Activated CD4-positive, alpha-beta T cell treated with anti-CD3 and anti-CD28 coated beads, Interleukin-2, amount 10 ng/mL, durations not matched to agents 7 days and 5 days (primary cell): ENCODE measurements around the gene TMEM129. TPM values are rescaled to one million over a fixed set of nuclear protein-coding genes. Genes with fewer than 3 reads are reported as not detected.

Source experiments
- CTCF ChIA-PET: fragments of 350-600 bp; sonication (Branson Sonifier 250); formaldehyde crosslinking; loops from one replicate; lab custom pipeline; 2021; ENCODE audit warnings: antibody characterized with exemption; lab: Charles Lee
- POLR2A ChIA-PET: fragments of 350-600 bp; sonication (Branson Sonifier 250); formaldehyde crosslinking; loops from one replicate; lab custom pipeline; 2021; ENCODE audit warnings: antibody characterized with exemption; lab: Charles Lee
- DNase-seq: peaks from one replicate; pipeline ENCODE4 v3.0.0-alpha.2; 2020
- H3K27ac Mint-ChIP-seq: one replicate; pipeline ENCODE4 v1.8.0; 2021; ENCODE audit warnings: mild to moderate bottlenecking, moderate library complexity, mixed read lengths
- H3K27me3 Mint-ChIP-seq: one replicate; pipeline ENCODE4 v1.8.0; 2021; ENCODE audit warnings: mixed read lengths
- H3K36me3 Mint-ChIP-seq: one replicate; pipeline ENCODE4 v1.8.0; 2021; ENCODE audit warnings: low read depth, mixed read lengths
- H3K4me1 Mint-ChIP-seq: one replicate; pipeline ENCODE4 v1.8.0; 2021; ENCODE audit warnings: mixed read lengths
- H3K4me3 Mint-ChIP-seq: one replicate; pipeline ENCODE4 v1.8.0; 2021; ENCODE audit warnings: mild to moderate bottlenecking, moderate library complexity, mixed read lengths
- H3K9me3 Mint-ChIP-seq: one replicate; pipeline ENCODE4 v1.8.0; 2021; ENCODE audit warnings: mixed read lengths
- total RNA-seq, 2 experiments: library from RNA; stranded (reverse); gene quantifications; one replicate each; pipeline ENCODE4 v1.2.3, GENCODE V29; 2021

TMEM129 gene
- total RNA-seq, 2 experiments from 2014 or later, result 20.9 to 22.3 TPM

GRCh38 chr4:1735215-1735614 is 14.1 kb upstream of the TMEM129 start:
- no peak for DNase-seq
- CTCF ChIA-PET, result no interaction called here
- H3K27ac Mint-ChIP-seq, result no peak overlapping the region
- H3K4me1 Mint-ChIP-seq, result peaks cover 5% of the 10 kb centered on the region
- H3K4me3 Mint-ChIP-seq, result no peak overlapping the region
- POLR2A ChIA-PET, result no interaction called here
- no peaks in the 10 kb centered on the region for H3K27me3 Mint-ChIP-seq
- H3K9me3 Mint-ChIP-seq, result peaks cover 2% of the 10 kb centered on the region
- H3K36me3 Mint-ChIP-seq, result peaks cover 84% of the 10 kb centered on the region

GRCh38 chr4:1732911-1733310 is 11.8 kb upstream of the TMEM129 start:
- H3K9me3 Mint-ChIP-seq, result no peaks in the 10 kb centered on the region
- no peak overlapping the region for H3K4me3 Mint-ChIP-seq
- H3K4me1 Mint-ChIP-seq, result peaks cover 22% of the 10 kb centered on the region
- ChIA-PET CTCF (interaction anchor here (0.6 to 2.4 kb wide), 3 partner anchors 39 to 440 kb away, joined by 3 to 6 read pairs (median 4); no protein-coding TSS in a partner anchor), POLR2A (no interaction called here)
- peaks cover 84% of the 10 kb centered on the region for H3K36me3 Mint-ChIP-seq
- no peaks in the 10 kb centered on the region for H3K27me3 Mint-ChIP-seq
- no peak for DNase-seq
- no peak overlapping the region for H3K27ac Mint-ChIP-seq

- Mint-ChIP-seq H3K9me3 (no peaks in the 10 kb centered on the region), H3K27me3 (no peaks in the 10 kb centered on the region), H3K27ac (peak overlapping the region; percentile 2), H3K36me3 (peaks cover 84% of the 10 kb centered on the region), H3K4me3 (no peak overlapping the region), H3K4me1 (peaks cover 39% of the 10 kb centered on the region)
- ChIA-PET POLR2A (interaction anchor here (0.5 kb wide), 1 partner anchor 38 kb away, joined by 3 read pairs; no protein-coding TSS in a partner anchor), CTCF (interaction anchor here (1.5 to 9.1 kb wide), 4 partner anchors 13 to 37 kb away, joined by 3 to 94 read pairs (median 8); no protein-coding TSS in a partner anchor)
- no peak for DNase-seq
Observed at GRCh38 chr4:1731180-1731579, 10.1 kb upstream of the TMEM129 start.

- no peaks in the 10 kb centered on the region for H3K27me3 Mint-ChIP-seq
- H3K27ac Mint-ChIP-seq, result peak overlapping the region; percentile 2
- ChIA-PET CTCF (interaction anchor here (1.3 to 9.1 kb wide), 5 partner anchors 14 to 37 kb away, joined by 3 to 94 read pairs (median 7); partner anchors contain the start of gene SLBP), POLR2A (interaction anchor here (0.5 kb wide), 1 partner anchor 38 kb away, joined by 3 read pairs; no protein-coding TSS in a partner anchor)
- peaks cover 84% of the 10 kb centered on the region for H3K36me3 Mint-ChIP-seq
- H3K4me1 Mint-ChIP-seq, result peaks cover 42% of the 10 kb centered on the region
- no peak overlapping the region for H3K4me3 Mint-ChIP-seq
- DNase-seq, result no peak
- no peaks in the 10 kb centered on the region for H3K9me3 Mint-ChIP-seq
Observed at GRCh38 chr4:1730532-1731135, 9.5 kb upstream of the TMEM129 start.

- ChIA-PET CTCF (interaction anchor here (1.2 to 9.1 kb wide), 2 partner anchors 17 to 34 kb away, joined by 3 to 94 read pairs; no protein-coding TSS in a partner anchor), POLR2A (no interaction called here)
- Mint-ChIP-seq H3K27ac (no peak overlapping the region), H3K4me1 (peaks cover 59% of the 10 kb centered on the region), H3K4me3 (no peak overlapping the region), H3K9me3 (no peaks in the 10 kb centered on the region), H3K36me3 (peaks cover 81% of the 10 kb centered on the region), H3K27me3 (no peaks in the 10 kb centered on the region)
- DNase-seq, result no peak
Observed at GRCh38 chr4:1728061-1728980, 7.2 kb upstream of the TMEM129 start.

GRCh38 chr4:1727117-1728031 is 6.3 kb upstream of the TMEM129 start:
- Mint-ChIP-seq H3K27me3 (no peaks in the 10 kb centered on the region), H3K9me3 (no peaks in the 10 kb centered on the region), H3K27ac (peak overlapping the region; percentile 73), H3K4me3 (no peak overlapping the region), H3K36me3 (peaks cover 81% of the 10 kb centered on the region), H3K4me1 (peaks cover 68% of the 10 kb centered on the region)
- CTCF ChIA-PET, result interaction anchor here (1.0 to 9.1 kb wide), 4 partner anchors 9 to 33 kb away, joined by 3 to 94 read pairs (median 4); no protein-coding TSS in a partner anchor
- DNase-seq, result no peak
- POLR2A ChIA-PET, result no interaction called here

GRCh38 chr4:1726146-1726934 is 5.2 kb upstream of the TMEM129 start:
- H3K4me1 Mint-ChIP-seq, result peaks cover 71% of the 10 kb centered on the region
- H3K36me3 Mint-ChIP-seq, result peaks cover 81% of the 10 kb centered on the region
- H3K4me3 Mint-ChIP-seq, result peak overlapping the region; percentile 19
- H3K9me3 Mint-ChIP-seq, result no peaks in the 10 kb centered on the region
- POLR2A ChIA-PET, result interaction anchor here (0.6 kb wide), 1 partner anchor 713 kb away, joined by 3 read pairs; no protein-coding TSS in a partner anchor
- H3K27ac Mint-ChIP-seq, result peak overlapping the region; percentile 73
- peak; percentile 93 for DNase-seq
- H3K27me3 Mint-ChIP-seq, result no peaks in the 10 kb centered on the region
- CTCF ChIA-PET, result interaction anchor here (0.5 to 9.1 kb wide), 10 partner anchors 8 to 536 kb away, joined by 3 to 94 read pairs (median 3); no protein-coding TSS in a partner anchor

- ChIA-PET POLR2A (no interaction called here), CTCF (interaction anchor here (0.8 to 9.1 kb wide), 4 partner anchors 12 to 32 kb away, joined by 3 to 94 read pairs (median 3); no protein-coding TSS in a partner anchor)
- peak overlapping the region; percentile 98 for H3K27ac Mint-ChIP-seq
- no peaks in the 10 kb centered on the region for H3K9me3 Mint-ChIP-seq
- peaks cover 73% of the 10 kb centered on the region for H3K36me3 Mint-ChIP-seq
- H3K4me1 Mint-ChIP-seq, result peaks cover 66% of the 10 kb centered on the region
- H3K4me3 Mint-ChIP-seq, result no peak overlapping the region
- no peak for DNase-seq
- H3K27me3 Mint-ChIP-seq, result no peaks in the 10 kb centered on the region
Observed at GRCh38 chr4:1725521-1725920, 4.4 kb upstream of the TMEM129 start.

GRCh38 chr4:1723131-1723801 is 2.1 kb upstream of the TMEM129 start:
- peaks cover 61% of the 10 kb centered on the region for H3K36me3 Mint-ChIP-seq
- CTCF ChIA-PET, result interaction anchor here (0.6 to 9.1 kb wide), 6 partner anchors 13 to 428 kb away, joined by 3 to 94 read pairs (median 4); no protein-coding TSS in a partner anchor
- H3K27me3 Mint-ChIP-seq, result no peaks in the 10 kb centered on the region
- H3K27ac Mint-ChIP-seq, result peak overlapping the region; percentile 98
- peaks cover 66% of the 10 kb centered on the region for H3K4me1 Mint-ChIP-seq
- peak overlapping the region; percentile 97 for H3K4me3 Mint-ChIP-seq
- peak; percentile 51 for DNase-seq
- H3K9me3 Mint-ChIP-seq, result no peaks in the 10 kb centered on the region
- POLR2A ChIA-PET, result interaction anchor here (1.5 kb wide), 1 partner anchor 11 kb away, joined by 3 read pairs; the partner anchor contains the start of gene SLBP

- Mint-ChIP-seq H3K36me3 (peaks cover 55% of the 10 kb centered on the region), H3K4me1 (peaks cover 65% of the 10 kb centered on the region), H3K27ac (peak overlapping the region; percentile 98), H3K4me3 (peak overlapping the region; percentile 97), H3K9me3 (no peaks in the 10 kb centered on the region), H3K27me3 (no peaks in the 10 kb centered on the region)
- no peak for DNase-seq
- POLR2A ChIA-PET, result interaction anchor here (1.5 kb wide), 1 partner anchor 10 kb away, joined by 3 read pairs; the partner anchor contains the start of gene SLBP
- CTCF ChIA-PET, result interaction anchor here (1.3 to 9.1 kb wide), 4 partner anchors 13 to 88 kb away, joined by 3 to 94 read pairs (median 5); no protein-coding TSS in a partner anchor
Observed at GRCh38 chr4:1722551-1723118, 1.5 kb upstream of the TMEM129 start.
